Gastrocnemius medialis (tissue), 4 donors: ENCODE results near the gene ZNF253. TPM values are rescaled to one million over a fixed set of nuclear protein-coding genes. Genes with fewer than 3 reads are reported as not detected.

ENCODE experiments used
- ATAC-seq, 2 donors: fragments of 150-250 bp; one replicate each; pipeline ENCODE4 v1.9.1; 2016
- DNase-seq, 2 donors: peaks; one replicate each; pipeline ENCODE4 v3.0.0-alpha.2; 2019
- H3K27ac ChIP-seq, 4 donors: fragments of 200-600 bp; sonication (generic); 1 replicate in 1 of 4; 2 replicates in 3 of 4; pipeline ENCODE4 v1.5.1; 2016 to 2018; ENCODE audit warnings: mild to moderate bottlenecking in 2 of 4, moderate library complexity in 1 of 4
- H3K27me3 ChIP-seq, 3 donors: fragments of 200-600 bp; sonication (generic) in 2 of 3; 1 replicate in 1 of 3; 2 replicates in 2 of 3; pipeline versions ENCODE4 v1.5.1 to v1.6.0; 2016 to 2019; ENCODE audit warnings: mild to moderate bottlenecking in 1 of 3, moderate library complexity in 1 of 3
- H3K36me3 ChIP-seq, 2 donors: fragments of 200-600 bp; sonication (generic) in 1 of 2; one replicate each; pipeline ENCODE4 v1.5.1; 2017 to 2018
- H3K4me1 ChIP-seq, 2 donors: fragments of 200-600 bp; sonication (generic) in 1 of 2; one replicate each; pipeline ENCODE4 v1.5.1; 2016 to 2017; ENCODE audit warnings: mild to moderate bottlenecking in 2 of 2
- H3K4me3 ChIP-seq, 4 donors: fragments of 200-600 bp; sonication (generic) in 3 of 4; 1 replicate in 1 of 4; 2 replicates in 3 of 4; pipeline ENCODE4 v1.5.1; 2016 to 2019; ENCODE audit warnings: mild to moderate bottlenecking in 2 of 4
- H3K9me3 ChIP-seq, 3 donors: fragments of 200-600 bp; sonication (generic) in 2 of 3; 1 replicate in 1 of 3; 2 replicates in 2 of 3; pipeline ENCODE4 v1.5.1; 2016 to 2019
- CTCF ChIP-seq, 5 experiments: fragments of 450-650 bp in 3 of 5; fragments of 200-600 bp in 2 of 5; sonication (generic) in 2 of 5; IDR thresholded peaks in 4 of 5; conservative IDR thresholded peaks in 1 of 5; 1 replicate in 4 of 5; 2 replicates in 1 of 5; pipeline ENCODE4 v1.5.1; 2016 to 2019; ENCODE audit warnings: antibody characterized with exemption in 5 of 5, mild to moderate bottlenecking in 3 of 5, moderate library complexity in 3 of 5
- POLR2A ChIP-seq, 2 donors: fragments of 450-650 bp; IDR thresholded peaks; one replicate each; pipeline ENCODE4 v1.6.1; 2017; ENCODE audit warnings: antibody characterized with exemption in 2 of 2, mild to moderate bottlenecking in 2 of 2, moderate library complexity in 2 of 2
- in situ Hi-C, 4 donors: fragments of 200-750 bp; cut with MboI; loops; one replicate each; pipeline versions ENCODE4 v1.15.0 to v1.8.0; 2017; ENCODE audit warnings: low sequenced_read_pairs in 4 of 4
- intact Hi-C: fragments of 100-400 bp; cut with DNase I; formaldehyde crosslinking; loops from one replicate; pipeline ENCODE4 v1.15.1; 2023; ENCODE audit warnings: low total_unique reads
- total RNA-seq, 4 donors: library from RNA; depleted of rRNA; stranded (reverse); fragments of >200 nt; gene quantifications; one replicate each; pipeline versions ENCODE4 v1.1.0 to v1.2.3, GENCODE V29; 2016

The ZNF253 gene
- total RNA-seq, 4 donors from 2014 or later, result 3.1 to 9.5 (median 6.3) TPM

- Histone ChIP-seq H3K36me3 (peaks cover 0 to 10% of the 10 kb centered on the region in 2 donors), H3K4me1 (no peaks in the 10 kb centered on the region), H3K9me3 (peaks cover 0 to 14% (median 4%) of the 10 kb centered on the region in 3 donors), H3K4me3 (no peak overlapping the region), H3K27ac (no peak overlapping the region), H3K27me3 (no peaks in the 10 kb centered on the region)
- no peak for TF ChIP-seq CTCF (IDR thresholded peaks at IDR 0.05 in 4 of 5, conservative IDR thresholded peaks at IDR 0.05 in 1 of 5)
- DNase-seq (no peak), ATAC-seq (no peak)
- intact Hi-C loops (no loop called here), in situ Hi-C loops (loop anchor here in 3 of 4 donors (10.0 to 25.0 kb wide), 2 partner anchors 400 to 403 kb away; partner anchors contain the start of genes CILP2 (in 3 of the 3) and YJEFN3 (in 2 of the 3))
These were observed 71.7 kb downstream of the ZNF253 start for GRCh38 chr19:19937403-19937802.

- no peak for ATAC-seq
- no peak for DNase-seq
- H3K9me3 ChIP-seq, result peaks cover 0 to 11% (median 4%) of the 10 kb centered on the region in 3 donors
- H3K36me3 ChIP-seq, result peaks cover 0 to 5% of the 10 kb centered on the region in 2 donors
- no peak overlapping the region for H3K27ac ChIP-seq
- in situ Hi-C loops (loop anchor here in 3 of 4 donors (10.0 to 25.0 kb wide), 2 partner anchors 401 to 404 kb away; partner anchors contain the start of genes CILP2 (in 3 of the 3) and YJEFN3 (in 2 of the 3)), intact Hi-C loops (no loop called here)
- TF ChIP-seq POLR2A (IDR thresholded peaks at IDR 0.05) (no peak), CTCF (IDR thresholded peaks at IDR 0.05 in 4 of 5, conservative IDR thresholded peaks at IDR 0.05 in 1 of 5) (no peak)
- H3K27me3 ChIP-seq, result no peaks in the 10 kb centered on the region
- H3K4me3 ChIP-seq, result no peak overlapping the region
- H3K4me1 ChIP-seq, result no peaks in the 10 kb centered on the region
These were observed 72.8 kb downstream of the ZNF253 start for GRCh38 chr19:19938449-19938848.

GRCh38 chr19:19943848-19944582 is 78.3 kb downstream of the ZNF253 start:
- Histone ChIP-seq H3K36me3 (no peaks in the 10 kb centered on the region), H3K4me1 (no peaks in the 10 kb centered on the region), H3K9me3 (no peaks in the 10 kb centered on the region), H3K4me3 (no peak overlapping the region), H3K27me3 (no peaks in the 10 kb centered on the region), H3K27ac (no peak overlapping the region)
- in situ Hi-C loops, result loop anchor here in 2 of 4 donors (25.0 kb wide), 1 partner anchor 407 kb away; the partner anchor contains the start of genes CILP2 (in 2 of the 2) and YJEFN3 (in 2 of the 2)
- ATAC-seq, result no peak
- DNase-seq, result no peak
- intact Hi-C loops, result no loop called here
- no peak for TF ChIP-seq POLR2A (IDR thresholded peaks at IDR 0.05)

Other genes starting within 250 kb of the ZNF253 start
- gene PBX4, start 247.2 kb upstream of the ZNF253 start, total RNA-seq, result not detected
- gene LPAR2, start 237.7 kb upstream of the ZNF253 start, total RNA-seq, result 1 to 10 TPM in 1 of 4 donors, under 1 TPM in 2, not detected in 1; 0.15 to 1.3 (median 0.27) TPM
- 1 to 10 TPM in 3 of 4 donors, not detected in 1; 1.2 to 2.6 (median 1.6) TPM for gene GMIP, start 222.2 kb upstream of the ZNF253 start, total RNA-seq
- 100 to 1,000 TPM in 2 of 4 donors, 10 to 100 TPM in 2; 51.8 to 111 (median 82.8) TPM for gene ATP13A1, start 202.2 kb upstream of the ZNF253 start, total RNA-seq
- gene ZNF101, start 197.0 kb upstream of the ZNF253 start, total RNA-seq, result 1 to 10 TPM in 3 of 4 donors, under 1 TPM in 1; 0.39 to 9.7 (median 2.5) TPM
- gene ZNF14, start 132.8 kb upstream of the ZNF253 start, total RNA-seq, result 1 to 10 TPM in 3 of 4 donors, under 1 TPM in 1; 0.97 to 2.1 (median 1.7) TPM
- 10 to 100 TPM in 3 of 4 donors, 1 to 10 TPM in 1; 6.3 to 18.7 (median 14.9) TPM for gene ZNF506, start 44.1 kb upstream of the ZNF253 start, total RNA-seq
- gene ZNF93, start 35.1 kb downstream of the ZNF253 start, total RNA-seq, result 1 to 10 TPM in 2 of 4 donors, under 1 TPM in 2; 0.36 to 4.1 (median 0.89) TPM
- gene ZNF682, start 173.6 kb downstream of the ZNF253 start, total RNA-seq, result 1 to 10 TPM in 1 of 4 donors, under 1 TPM in 1, not detected in 2; 0.44 to 6.3 TPM
- under 1 TPM in 2 of 4 donors, not detected in 2; 0.22 to 0.42 TPM for gene ZNF90, start 212.1 kb downstream of the ZNF253 start, total RNA-seq